Measurements from ENCODE around the gene EIF4EBP2.

The EIF4EBP2 gene

DNA sequence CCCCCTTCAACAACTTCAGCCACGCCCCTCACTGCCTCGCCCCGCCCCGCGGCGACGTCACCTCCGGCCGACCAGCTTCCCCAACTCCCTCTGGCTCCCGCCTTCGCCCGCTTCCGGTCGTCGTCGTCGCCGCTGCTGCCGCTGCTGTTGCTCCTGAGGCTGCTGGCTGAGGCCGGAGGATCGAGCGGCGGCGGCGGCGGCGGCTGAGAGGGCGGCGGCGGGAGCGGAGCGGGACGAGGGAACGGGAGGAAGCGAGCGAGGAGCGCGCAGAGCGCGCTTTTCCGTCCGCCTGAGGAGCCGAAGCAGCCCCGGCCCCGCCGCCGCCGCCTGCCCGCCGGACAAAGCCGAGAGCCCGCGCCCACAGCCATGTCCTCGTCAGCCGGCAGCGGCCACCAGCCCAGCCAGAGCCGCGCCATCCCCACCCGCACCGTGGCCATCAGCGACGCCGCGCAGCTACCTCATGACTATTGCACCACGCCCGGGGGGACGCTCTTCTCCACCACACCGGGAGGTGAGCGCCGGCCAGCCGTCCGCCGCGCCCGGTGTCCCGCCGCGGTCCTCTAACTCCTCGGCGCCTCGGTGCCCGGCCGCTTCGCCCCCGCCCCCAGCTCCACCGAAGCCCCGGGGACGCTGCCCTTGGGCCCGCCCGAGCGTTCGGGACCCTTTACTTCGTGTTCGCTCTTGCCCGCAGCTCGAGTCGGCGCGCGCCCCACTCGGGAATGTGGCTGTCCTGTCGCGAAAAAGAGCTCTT, at the start of gene EIF4EBP2:
Gene EIF4EBP2 (plus strand): TSS at position 110 of the 751 bp plus-strand sequence. CDS start 257 bp downstream, at position 367.
- peak; percentile 96 to 100 (median 99) for DNase-seq
- intact Hi-C loops (cut with DNase I): loop anchor here (2.0 kb wide), 1 partner anchor 21 kb away; the partner anchor contains the start of gene LRRC20

- peak in 16 of 42 donors; percentile 6 to 50 (median 26) for DNase-seq
- intact Hi-C loops (cut with DNase I): no loop called here
Observed at GRCh38 chr10:70354556-70354955, 49.4 kb upstream of the EIF4EBP2 start.

- intact Hi-C loops (cut with DNase I): no loop called here
- peak in 11 of 42 donors; percentile 8 to 51 (median 32) for DNase-seq
Observed at GRCh38 chr10:70355051-70356021, 48.6 kb upstream of the EIF4EBP2 start.

DNA sequence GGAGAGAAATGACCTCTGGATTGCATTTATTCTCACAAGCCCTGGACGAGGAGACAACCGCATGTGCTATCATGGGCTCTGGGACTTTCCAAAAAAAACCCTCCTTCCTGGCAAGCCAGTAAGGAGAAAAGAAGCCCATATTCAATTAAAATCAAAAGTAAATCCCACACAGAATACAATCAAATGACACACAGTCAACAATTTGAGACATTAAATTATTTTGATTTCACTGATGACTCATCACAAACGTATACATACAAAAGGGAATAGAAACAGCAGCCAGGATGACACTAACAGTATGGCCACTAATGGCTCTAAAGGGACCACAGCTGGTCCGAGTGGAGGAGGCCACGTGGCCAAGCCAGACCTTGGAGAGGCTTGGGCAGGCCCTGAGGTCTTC, 46.4 kb upstream of the EIF4EBP2 start:
- intact Hi-C loops (cut with DNase I): no loop called here
- DNase-seq: no peak

DNA sequence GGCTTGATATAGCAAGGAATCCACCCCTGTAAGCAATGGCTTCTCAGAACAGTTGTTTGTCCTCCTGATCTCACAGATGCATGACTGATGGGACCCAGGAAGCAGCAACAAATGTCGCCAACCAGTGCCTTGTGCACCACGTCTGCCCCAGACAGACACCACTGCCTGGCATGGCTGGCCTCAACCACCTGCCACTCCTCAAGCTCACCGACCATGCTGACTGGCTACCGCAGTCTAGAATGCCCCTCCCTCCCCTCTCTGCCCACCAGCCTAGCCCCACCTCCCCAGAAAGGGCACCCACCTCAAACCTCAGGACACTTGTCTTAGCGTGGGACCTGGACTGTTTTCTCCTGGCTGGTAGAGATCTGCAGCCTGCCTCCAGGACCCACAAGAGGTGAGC, 45.5 kb upstream of the EIF4EBP2 start:
- intact Hi-C loops (cut with DNase I): no loop called here
- DNase-seq: no peak

- intact Hi-C loops (cut with DNase I): no loop called here
- DNase-seq: no peak
Observed at GRCh38 chr10:70359017-70359550, 44.9 kb upstream of the EIF4EBP2 start.

- intact Hi-C loops (cut with DNase I): no loop called here
Observed at GRCh38 chr10:70360215-70360614, 43.7 kb upstream of the EIF4EBP2 start.

DNA sequence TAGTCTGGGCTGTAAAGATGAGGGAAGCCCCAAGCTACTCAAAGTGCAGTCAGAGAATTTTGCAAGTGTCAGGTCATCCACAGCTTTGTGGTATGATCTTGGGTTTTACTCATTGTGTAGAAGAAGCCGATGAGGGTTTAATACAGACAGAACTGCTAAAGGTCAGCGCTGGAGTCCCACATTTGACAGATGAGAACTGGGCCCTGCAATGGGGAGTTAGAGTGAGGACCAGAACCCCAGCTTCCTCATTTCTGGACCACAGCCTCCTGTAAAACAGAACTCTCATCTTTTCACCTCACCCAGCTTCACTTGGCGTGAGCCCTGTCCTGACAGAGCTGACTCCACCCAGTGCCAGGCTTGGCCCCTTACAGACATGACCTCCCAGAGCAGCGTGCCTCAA, 41.6 kb upstream of the EIF4EBP2 start:
- no peak for DNase-seq
- intact Hi-C loops (cut with DNase I): no loop called here

More at GRCh38 chr10:70360215-70360614, 43.7 kb upstream of the EIF4EBP2 start:
- no peak for DNase-seq

GRCh38 chr10:70363292-70363691, 40.7 kb upstream of the EIF4EBP2 start:
- intact Hi-C loops (cut with DNase I): no loop called here
- no peak for DNase-seq

- DNase-seq: peak; percentile 81 to 96 (median 91)
- intact Hi-C loops (cut with DNase I): loop anchor here (1.0 kb wide), 1 partner anchor 143 kb away; no protein-coding TSS in a partner anchor
Observed at GRCh38 chr10:70363971-70364771, 39.8 kb upstream of the EIF4EBP2 start.

GRCh38 chr10:70364772-70365091, 39.2 kb upstream of the EIF4EBP2 start:
- no peak for DNase-seq
- intact Hi-C loops (cut with DNase I): loop anchor here (1.0 kb wide), 1 partner anchor 143 kb away; no protein-coding TSS in a partner anchor

DNA sequence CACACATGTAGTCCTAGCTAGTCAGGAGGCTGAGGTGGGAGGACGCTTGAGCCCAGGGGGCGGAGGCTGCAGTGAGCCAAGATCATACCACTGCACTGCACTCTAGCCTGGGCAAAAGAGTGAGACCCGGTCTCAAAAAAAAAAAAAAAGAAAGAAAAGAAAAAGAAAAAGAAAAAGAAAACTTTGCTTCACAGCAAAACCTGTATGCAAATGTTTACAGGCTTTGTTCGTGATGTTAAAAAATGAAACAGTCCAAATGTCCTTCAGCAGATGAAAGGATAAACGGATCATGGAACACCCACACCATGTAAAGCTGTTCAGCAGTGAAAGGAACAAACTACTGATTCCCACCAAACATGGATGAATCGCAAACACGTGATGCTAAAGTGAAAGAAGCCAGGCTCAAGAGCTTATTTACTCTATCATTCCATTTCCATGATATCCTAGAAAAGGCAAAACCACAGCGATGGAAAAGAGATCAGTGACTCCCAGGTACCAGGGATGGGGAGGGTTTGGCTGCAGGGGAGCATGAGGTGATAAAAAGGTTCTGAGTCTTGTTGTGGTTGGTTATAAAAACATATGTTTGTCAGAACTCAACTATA, 36.6 kb upstream of the EIF4EBP2 start:
- intact Hi-C loops (cut with DNase I): no loop called here
- DNase-seq: no peak

- intact Hi-C loops (cut with DNase I): no loop called here
- no peak for DNase-seq
Observed at GRCh38 chr10:70368774-70369482, 35.0 kb upstream of the EIF4EBP2 start.

DNA sequence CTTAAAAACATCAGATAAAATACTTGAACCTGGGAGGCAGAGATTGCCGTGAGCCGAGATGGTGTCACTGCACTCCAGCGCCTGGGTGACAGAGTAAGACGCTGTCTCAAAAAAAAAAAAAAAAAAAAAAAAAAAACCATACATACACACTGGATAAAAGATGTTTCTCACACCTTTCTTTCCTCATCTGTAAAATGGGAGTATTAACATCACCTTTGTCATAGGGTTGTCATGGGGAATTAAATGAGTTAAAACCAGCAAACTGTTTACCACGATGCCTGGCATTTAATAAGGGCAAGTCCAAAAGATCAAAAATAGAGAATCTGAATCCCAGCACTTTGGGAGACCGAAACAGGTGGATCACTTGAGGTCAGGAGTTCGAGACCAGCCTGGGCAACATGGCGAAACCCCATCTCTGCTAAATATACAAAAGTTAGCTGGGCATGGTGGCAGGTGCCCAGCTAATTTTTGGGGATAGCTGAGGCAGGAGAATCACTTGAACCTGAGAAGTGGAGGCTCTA, 34.4 kb upstream of the EIF4EBP2 start:
- intact Hi-C loops (cut with DNase I): no loop called here
- DNase-seq: no peak

GRCh38 chr10:70370766-70371165, 33.2 kb upstream of the EIF4EBP2 start:
- intact Hi-C loops (cut with DNase I): no loop called here
- no peak for DNase-seq

GRCh38 chr10:70371846-70372245, 32.1 kb upstream of the EIF4EBP2 start:
- intact Hi-C loops (cut with DNase I): no loop called here
- no peak for DNase-seq

DNA sequence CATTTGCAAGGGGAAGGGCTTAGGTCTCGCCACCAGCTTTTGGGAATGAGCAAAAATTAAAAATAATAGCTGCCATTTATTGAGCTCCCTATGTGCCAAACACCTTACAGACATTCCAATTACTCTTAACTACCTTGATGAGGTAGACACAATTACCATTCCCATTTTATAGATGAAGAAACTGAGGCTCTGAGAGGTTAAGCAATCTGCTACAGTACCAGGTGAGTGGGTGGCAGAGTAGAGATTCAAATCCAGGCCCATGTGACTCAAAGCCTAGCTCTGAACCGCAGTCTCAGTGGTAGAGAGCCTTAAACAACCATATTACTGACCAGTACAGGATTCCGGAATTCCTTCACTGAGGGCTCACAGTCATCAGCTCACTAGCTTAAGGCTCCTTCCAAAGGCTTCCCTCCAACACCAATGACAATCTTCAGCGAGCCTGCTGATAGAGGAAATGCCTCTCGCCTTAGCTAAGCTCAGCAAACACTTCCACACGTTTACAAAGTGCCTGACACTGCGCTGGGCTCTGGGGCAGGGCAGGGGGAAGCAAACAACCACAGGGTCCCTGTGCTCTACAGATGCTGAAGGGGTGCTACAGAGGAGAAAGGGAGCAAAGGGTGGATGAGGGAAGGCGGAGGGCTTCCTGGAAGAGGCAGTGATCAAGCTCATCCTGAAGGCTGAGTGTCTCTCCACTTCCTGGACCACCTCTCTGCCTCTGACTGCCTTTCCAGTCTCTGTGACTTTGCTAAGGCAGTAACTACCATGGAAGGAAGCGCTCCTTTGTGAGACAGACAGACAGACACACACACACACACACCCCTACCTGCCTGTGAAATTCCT, 28.9 kb upstream of the EIF4EBP2 start:
- intact Hi-C loops (cut with DNase I): no loop called here
- no peak for DNase-seq

Data from head of caudate nucleus (tissue), 42 donors.